ENCODE results near the gene NEURL3. TPM values are rescaled to one million over a fixed set of nuclear protein-coding genes. Genes with fewer than 3 reads are reported as not detected.
A peak's percentile ranks its signal among the peaks of the same experiment; 100 is the strongest.

NEURL3 gene
- total RNA-seq, 1 donor from 2014 or later, result not detected

DNA sequence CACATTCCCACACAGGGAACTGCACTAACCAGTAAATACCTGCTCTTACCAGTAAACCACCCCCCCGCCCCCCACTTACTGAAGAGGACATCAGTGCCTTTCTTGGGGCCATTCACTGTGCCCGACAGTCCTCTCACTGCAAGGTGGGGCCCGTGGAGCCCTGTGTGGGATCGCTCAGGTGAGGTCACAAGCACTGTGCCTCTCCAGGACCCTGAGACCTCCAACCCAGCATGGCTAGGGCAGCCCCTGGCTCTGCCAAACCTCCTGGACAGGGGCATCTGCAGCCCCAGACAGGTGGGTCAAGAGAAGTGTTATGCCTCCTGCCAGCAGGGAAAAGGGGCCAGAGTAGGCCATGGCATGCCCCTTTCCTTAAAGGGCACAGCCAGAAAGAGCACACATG, 6.7 kb upstream of the NEURL3 start:
- Histone ChIP-seq H4K20me1 (ENCODE audit: low read depth) (no peaks in the 10 kb centered on the region), H3K27ac (no peak overlapping the region), H3F3A (ENCODE audit: low read depth) (peaks cover 5% of the 10 kb centered on the region), H2AFZ (replicated peaks) (no peak overlapping the region), H3K79me2 (ENCODE audit: low read depth) (no peaks in the 10 kb centered on the region), H3K4me1 (no peaks in the 10 kb centered on the region), H3K4me3 (no peak overlapping the region), H3K27me3 (peaks cover 42% of the 10 kb centered on the region), H3K9me3 (ENCODE audit: low read depth) (no peaks in the 10 kb centered on the region), H3K9ac (no peak overlapping the region), H3K4me2 (no peak overlapping the region), H3K36me3 (no peaks in the 10 kb centered on the region)
- no peak for DNase-seq (ENCODE audit: low spot score)
- Mint-ChIP-seq H3K4me3 (no peak overlapping the region), H3K4me1 (peaks cover 10% of the 10 kb centered on the region), H3K9me3 (peaks cover 8% of the 10 kb centered on the region), H3K27ac (no peak overlapping the region), H3K27me3 (ENCODE audit: insufficient read depth, low read depth) (peaks cover 9% of the 10 kb centered on the region), H3K36me3 (no peaks in the 10 kb centered on the region)
- no peak for TF ChIP-seq EZH2 (IDR thresholded peaks at IDR 0.05)
- TF ChIP-seq, protein P1, sequence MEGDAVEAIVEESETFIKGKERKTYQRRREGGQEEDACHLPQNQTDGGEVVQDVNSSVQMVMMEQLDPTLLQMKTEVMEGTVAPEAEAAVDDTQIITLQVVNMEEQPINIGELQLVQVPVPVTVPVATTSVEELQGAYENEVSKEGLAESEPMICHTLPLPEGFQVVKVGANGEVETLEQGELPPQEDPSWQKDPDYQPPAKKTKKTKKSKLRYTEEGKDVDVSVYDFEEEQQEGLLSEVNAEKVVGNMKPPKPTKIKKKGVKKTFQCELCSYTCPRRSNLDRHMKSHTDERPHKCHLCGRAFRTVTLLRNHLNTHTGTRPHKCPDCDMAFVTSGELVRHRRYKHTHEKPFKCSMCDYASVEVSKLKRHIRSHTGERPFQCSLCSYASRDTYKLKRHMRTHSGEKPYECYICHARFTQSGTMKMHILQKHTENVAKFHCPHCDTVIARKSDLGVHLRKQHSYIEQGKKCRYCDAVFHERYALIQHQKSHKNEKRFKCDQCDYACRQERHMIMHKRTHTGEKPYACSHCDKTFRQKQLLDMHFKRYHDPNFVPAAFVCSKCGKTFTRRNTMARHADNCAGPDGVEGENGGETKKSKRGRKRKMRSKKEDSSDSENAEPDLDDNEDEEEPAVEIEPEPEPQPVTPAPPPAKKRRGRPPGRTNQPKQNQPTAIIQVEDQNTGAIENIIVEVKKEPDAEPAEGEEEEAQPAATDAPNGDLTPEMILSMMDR (IDR thresholded peaks at IDR 0.05), result no peak
- TF ChIP-seq EZH2phosphoT487 (IDR thresholded peaks at IDR 0.05), result no peak

DNA sequence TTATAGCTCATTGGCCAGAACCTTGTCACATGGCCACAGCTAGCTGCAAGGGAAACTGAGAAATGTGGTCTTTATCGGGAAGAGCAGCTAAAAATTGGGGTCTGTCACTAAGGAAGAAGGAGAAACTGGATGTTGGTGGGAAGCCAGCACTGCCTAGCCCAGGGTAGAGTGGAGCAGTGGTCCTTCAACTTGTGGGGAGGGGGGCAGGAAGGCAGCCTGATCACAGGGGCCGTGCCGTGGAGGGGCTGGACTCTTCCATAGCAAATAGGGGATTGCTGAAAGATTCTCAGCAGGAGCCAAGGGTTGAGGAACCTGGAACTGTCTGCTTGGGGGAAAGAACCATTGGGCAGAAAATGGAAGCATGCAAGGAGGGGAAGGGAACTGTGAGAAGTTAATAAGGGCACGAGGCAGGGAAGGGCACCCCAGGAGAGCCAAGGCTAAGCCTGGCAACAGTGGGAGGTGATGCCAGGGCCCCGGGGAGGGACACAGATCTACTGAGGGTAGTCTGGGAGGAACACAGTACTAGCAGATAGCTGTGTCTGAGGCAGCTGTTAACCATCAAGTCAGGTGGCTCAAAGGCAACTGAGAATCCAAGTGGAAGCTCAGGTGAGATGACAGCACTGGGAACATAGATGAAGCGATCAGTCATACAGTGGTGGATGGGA, 5.9 kb upstream of the NEURL3 start:
- H3K4me3 ChIP-seq, result no peak overlapping the region
- H3K9me3 ChIP-seq (ENCODE audit: low read depth), result no peaks in the 10 kb centered on the region
- no peak for DNase-seq (ENCODE audit: low spot score)
- H3K4me1 ChIP-seq, result no peaks in the 10 kb centered on the region
- no peak overlapping the region for H2AFZ ChIP-seq (replicated peaks)
- Mint-ChIP-seq H3K4me3 (no peak overlapping the region), H3K9me3 (peaks cover 3% of the 10 kb centered on the region), H3K36me3 (no peaks in the 10 kb centered on the region), H3K27me3 (ENCODE audit: insufficient read depth, low read depth) (peaks cover 11% of the 10 kb centered on the region), H3K27ac (no peak overlapping the region), H3K4me1 (peaks cover 10% of the 10 kb centered on the region)
- TF ChIP-seq EZH2phosphoT487 (IDR thresholded peaks at IDR 0.05) (no peak), EZH2 (IDR thresholded peaks at IDR 0.05) (no peak)
- TF ChIP-seq, protein P1 (IDR thresholded peaks at IDR 0.05), result no peak
- H3K27ac ChIP-seq, result no peak overlapping the region
- H3K79me2 ChIP-seq (ENCODE audit: low read depth), result no peaks in the 10 kb centered on the region
- peaks cover 42% of the 10 kb centered on the region for H3K27me3 ChIP-seq
- H3F3A ChIP-seq (ENCODE audit: low read depth), result peaks cover 5% of the 10 kb centered on the region
- no peaks in the 10 kb centered on the region for H3K36me3 ChIP-seq
- H4K20me1 ChIP-seq (ENCODE audit: low read depth), result no peaks in the 10 kb centered on the region
- no peak overlapping the region for H3K4me2 ChIP-seq
- no peak overlapping the region for H3K9ac ChIP-seq

DNA sequence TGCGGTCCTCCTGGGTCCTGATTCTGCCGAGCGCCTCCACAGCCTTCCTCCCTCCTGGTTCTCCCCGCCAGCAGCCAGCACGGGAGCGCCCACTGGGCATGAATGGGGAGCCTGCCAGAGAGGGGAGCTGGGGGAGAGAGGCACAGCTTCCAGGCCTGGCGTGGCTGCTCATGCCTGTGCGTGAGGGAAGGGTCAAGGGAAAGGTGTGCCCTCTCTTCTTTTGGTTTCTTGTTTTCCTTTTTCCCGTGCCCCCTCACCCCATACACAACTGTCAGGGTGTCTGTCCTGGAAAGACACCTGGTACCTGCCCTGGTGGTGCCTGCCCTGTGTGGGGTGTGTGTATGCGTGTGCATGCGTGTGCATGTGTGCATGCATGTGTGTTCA, 4.7 kb upstream of the NEURL3 start:
- H3F3A ChIP-seq (ENCODE audit: low read depth), result peaks cover 5% of the 10 kb centered on the region
- peak overlapping the region; percentile 88 for H2AFZ ChIP-seq (replicated peaks)
- H3K27me3 ChIP-seq, result peaks cover 42% of the 10 kb centered on the region
- H3K79me2 ChIP-seq (ENCODE audit: low read depth), result no peaks in the 10 kb centered on the region
- H3K36me3 ChIP-seq, result no peaks in the 10 kb centered on the region
- H3K9me3 Mint-ChIP-seq, result no peaks in the 10 kb centered on the region
- H4K20me1 ChIP-seq (ENCODE audit: low read depth), result no peaks in the 10 kb centered on the region
- no peaks in the 10 kb centered on the region for H3K9me3 ChIP-seq (ENCODE audit: low read depth)
- TF ChIP-seq EZH2phosphoT487 (IDR thresholded peaks at IDR 0.05), result no peak
- TF ChIP-seq EZH2 (IDR thresholded peaks at IDR 0.05), result no peak
- TF ChIP-seq, protein P1 (IDR thresholded peaks at IDR 0.05), result no peak
- no peak overlapping the region for H3K27ac ChIP-seq
- no peak overlapping the region for H3K4me3 Mint-ChIP-seq
- H3K4me3 ChIP-seq, result no peak overlapping the region
- no peak overlapping the region for H3K9ac ChIP-seq
- peaks cover 17% of the 10 kb centered on the region for H3K27me3 Mint-ChIP-seq (ENCODE audit: insufficient read depth, low read depth)
- H3K4me2 ChIP-seq, result peak overlapping the region; percentile 66
- peaks cover 18% of the 10 kb centered on the region for H3K4me1 Mint-ChIP-seq
- H3K4me1 ChIP-seq, result no peaks in the 10 kb centered on the region
- no peak for DNase-seq (ENCODE audit: low spot score)
- H3K36me3 Mint-ChIP-seq, result no peaks in the 10 kb centered on the region
- no peak overlapping the region for H3K27ac Mint-ChIP-seq
